Upper lobe of left lung (tissue), 4 donors: ENCODE results near the gene SLC39A8.

Source experiments
- EP300 ChIP-seq, 4 donors: sonication (generic); formaldehyde crosslinking; IDR thresholded peaks; one replicate each; pipeline ENCODE4 v1.5.1; 2017; ENCODE audit warnings: antibody characterized with exemption in 4 of 4, control low read depth in 2 of 4
- POLR2A ChIP-seq, 4 donors: fragments of 450-650 bp; IDR thresholded peaks; one replicate each; pipeline ENCODE4 v1.5.1; 2016 to 2017; ENCODE audit warnings: antibody characterized with exemption in 4 of 4, mild to moderate bottlenecking in 2 of 4
- POLR2AphosphoS5 ChIP-seq, 2 donors: sonication (generic); formaldehyde crosslinking; IDR thresholded peaks; one replicate each; pipeline ENCODE4 v1.5.1; 2017; ENCODE audit warnings: antibody characterized with exemption in 2 of 2
- TF ChIP-seq, protein P1 (sequence below), 6 experiments: fragments of 450-650 bp in 4 of 6; fragments of 200-600 bp in 2 of 6; sonication (generic) in 2 of 6; IDR thresholded peaks; one replicate each; pipeline ENCODE4 v1.5.1; 2016 to 2019; ENCODE audit warnings: antibody characterized with exemption in 6 of 6

GRCh38 chr4:102355748-102356147 lies 10.5 kb upstream of the SLC39A8 start:
- TF ChIP-seq POLR2A (IDR thresholded peaks at IDR 0.05) (no peak), EP300 (IDR thresholded peaks at IDR 0.05) (no peak), POLR2AphosphoS5 (IDR thresholded peaks at IDR 0.05) (no peak)
- TF ChIP-seq, protein P1, sequence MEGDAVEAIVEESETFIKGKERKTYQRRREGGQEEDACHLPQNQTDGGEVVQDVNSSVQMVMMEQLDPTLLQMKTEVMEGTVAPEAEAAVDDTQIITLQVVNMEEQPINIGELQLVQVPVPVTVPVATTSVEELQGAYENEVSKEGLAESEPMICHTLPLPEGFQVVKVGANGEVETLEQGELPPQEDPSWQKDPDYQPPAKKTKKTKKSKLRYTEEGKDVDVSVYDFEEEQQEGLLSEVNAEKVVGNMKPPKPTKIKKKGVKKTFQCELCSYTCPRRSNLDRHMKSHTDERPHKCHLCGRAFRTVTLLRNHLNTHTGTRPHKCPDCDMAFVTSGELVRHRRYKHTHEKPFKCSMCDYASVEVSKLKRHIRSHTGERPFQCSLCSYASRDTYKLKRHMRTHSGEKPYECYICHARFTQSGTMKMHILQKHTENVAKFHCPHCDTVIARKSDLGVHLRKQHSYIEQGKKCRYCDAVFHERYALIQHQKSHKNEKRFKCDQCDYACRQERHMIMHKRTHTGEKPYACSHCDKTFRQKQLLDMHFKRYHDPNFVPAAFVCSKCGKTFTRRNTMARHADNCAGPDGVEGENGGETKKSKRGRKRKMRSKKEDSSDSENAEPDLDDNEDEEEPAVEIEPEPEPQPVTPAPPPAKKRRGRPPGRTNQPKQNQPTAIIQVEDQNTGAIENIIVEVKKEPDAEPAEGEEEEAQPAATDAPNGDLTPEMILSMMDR (IDR thresholded peaks at IDR 0.05): no peak
